Ovary (tissue), 3 donors: Measurements from ENCODE around the gene TCERG1L.

Experiments used
- POLR2A ChIP-seq: fragments of 450-650 bp; IDR thresholded peaks from one replicate; pipeline ENCODE4 v1.6.1; 2017; ENCODE audit warnings: antibody characterized with exemption, mild to moderate bottlenecking, moderate library complexity
- TF ChIP-seq, protein P1 (sequence below), 3 donors: fragments of 450-650 bp in 2 of 3; fragments of 200-600 bp in 1 of 3; IDR thresholded peaks; one replicate each; pipeline versions ENCODE4 v1.5.1 to v1.8.0; 2016 to 2022; ENCODE audit warnings: antibody characterized with exemption in 3 of 3, mild to moderate bottlenecking in 1 of 3
- donor health status: DM: no; HTN: no; CAD: no.

DNA sequence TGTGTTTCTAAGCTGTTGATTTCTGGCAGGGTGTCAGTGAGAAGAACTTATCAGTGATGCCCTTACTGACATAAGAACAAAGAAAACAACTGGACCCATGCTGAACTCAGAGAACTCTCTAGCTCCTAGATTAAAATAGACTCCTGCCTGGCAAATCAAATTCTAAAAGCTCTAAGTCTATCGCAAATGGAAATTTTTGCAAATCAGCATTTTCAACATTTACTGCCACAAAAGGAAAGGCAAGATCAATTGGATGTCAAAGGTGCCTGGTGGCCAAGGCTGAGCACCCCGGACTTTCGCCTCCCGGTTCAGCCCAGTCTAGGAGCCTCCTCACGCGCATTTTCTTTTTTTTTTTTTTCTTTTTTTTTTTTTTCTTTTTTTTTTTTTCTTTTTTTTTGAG lies 251.6 kb downstream of the TCERG1L start:
- TF ChIP-seq, protein P1, sequence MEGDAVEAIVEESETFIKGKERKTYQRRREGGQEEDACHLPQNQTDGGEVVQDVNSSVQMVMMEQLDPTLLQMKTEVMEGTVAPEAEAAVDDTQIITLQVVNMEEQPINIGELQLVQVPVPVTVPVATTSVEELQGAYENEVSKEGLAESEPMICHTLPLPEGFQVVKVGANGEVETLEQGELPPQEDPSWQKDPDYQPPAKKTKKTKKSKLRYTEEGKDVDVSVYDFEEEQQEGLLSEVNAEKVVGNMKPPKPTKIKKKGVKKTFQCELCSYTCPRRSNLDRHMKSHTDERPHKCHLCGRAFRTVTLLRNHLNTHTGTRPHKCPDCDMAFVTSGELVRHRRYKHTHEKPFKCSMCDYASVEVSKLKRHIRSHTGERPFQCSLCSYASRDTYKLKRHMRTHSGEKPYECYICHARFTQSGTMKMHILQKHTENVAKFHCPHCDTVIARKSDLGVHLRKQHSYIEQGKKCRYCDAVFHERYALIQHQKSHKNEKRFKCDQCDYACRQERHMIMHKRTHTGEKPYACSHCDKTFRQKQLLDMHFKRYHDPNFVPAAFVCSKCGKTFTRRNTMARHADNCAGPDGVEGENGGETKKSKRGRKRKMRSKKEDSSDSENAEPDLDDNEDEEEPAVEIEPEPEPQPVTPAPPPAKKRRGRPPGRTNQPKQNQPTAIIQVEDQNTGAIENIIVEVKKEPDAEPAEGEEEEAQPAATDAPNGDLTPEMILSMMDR (IDR thresholded peaks at IDR 0.05): no peak
- no peak for TF ChIP-seq POLR2A
